Kidney (tissue), 2 donors: Measurements from ENCODE around the gene PSMA4. TPM values are rescaled to one million over a fixed set of nuclear protein-coding genes. Genes with fewer than 3 reads are reported as not detected.

Experiments used
- polyA plus RNA-seq: library from polyadenylated mRNA; stranded (reverse); fragments of 350-450 nt; fragmentation: Illumina TruSeq; extraction: RNeasy Lipid Tissue Mini Kit (QIAGEN cat#74804); gene quantifications from one replicate; pipeline ENCODE4 v1.2.3, GENCODE V29; 2014; ENCODE audit warnings: low read depth, low replicate concordance; ENCODE audit not compliant: insufficient read depth
- total RNA-seq: library from RNA; stranded (reverse); fragmentation: NEBNext Ultra II Directional; extraction: Animal tissue kit (Norgen Biotek cat#: 25700); gene quantifications from one replicate; pipeline ENCODE4 v1.2.1, GENCODE V29; 2021
- donor health status: DM: yes; HTN: yes; CAD: no.

The PSMA4 gene
- total and polyA plus RNA-seq, 2 donors from 2014 or later = 118 to 200 TPM

Other genes with a start within 250 kb of the PSMA4 start
- 48.5 TPM for gene SKIC8, start 240.8 kb upstream of the PSMA4 start, total RNA-seq
- 87.4 TPM for gene SKIC8, start 240.8 kb upstream of the PSMA4 start, polyA plus RNA-seq
- not detected for gene CRABP1, start 200.1 kb upstream of the PSMA4 start, total RNA-seq
- 61.0 TPM for gene CRABP1, start 200.1 kb upstream of the PSMA4 start, polyA plus RNA-seq
- gene IREB2, start 102.2 kb upstream of the PSMA4 start, total RNA-seq = 48.7 TPM
- 8.3 TPM for gene IREB2, start 102.2 kb upstream of the PSMA4 start, polyA plus RNA-seq
- 5.8 TPM for gene HYKK, start 32.9 kb upstream of the PSMA4 start, total RNA-seq
- 14.3 TPM for gene HYKK, start 32.9 kb upstream of the PSMA4 start, polyA plus RNA-seq
- gene CHRNA5, start 25.1 kb downstream of the PSMA4 start, total RNA-seq = 0.76 TPM
- 0.41 TPM for gene CHRNA5, start 25.1 kb downstream of the PSMA4 start, polyA plus RNA-seq
- not detected for gene CHRNA3, start 80.6 kb downstream of the PSMA4 start, total RNA-seq
- not detected for gene CHRNA3, start 80.6 kb downstream of the PSMA4 start, polyA plus RNA-seq
- 0.13 TPM for gene CHRNB4, start 100.8 kb downstream of the PSMA4 start, total RNA-seq
- 0.32 TPM for gene CHRNB4, start 100.8 kb downstream of the PSMA4 start, polyA plus RNA-seq